Measurements from ENCODE around the gene NARF.
A peak's percentile ranks its signal among the peaks of the same experiment; 100 is the strongest.

The NARF gene

GRCh38 chr17:82527898-82528297 lies 69.4 kb downstream of the NARF start:
- H3K79me2 ChIP-seq (ENCODE audit: control insufficient read depth, insufficient read depth, low read length, poor library complexity), result peaks cover 43% of the 10 kb centered on the region
- no peak overlapping the region for H2AFZ ChIP-seq (ENCODE audit: insufficient read depth, low read length, poor library complexity)
- no peak overlapping the region for H4K8ac ChIP-seq (ENCODE audit: low read depth, low read length)
- H3K27me3 ChIP-seq (ENCODE audit: insufficient read depth, low read length), result no peaks in the 10 kb centered on the region
- peaks cover 8 to 16% of the 10 kb centered on the region in 2 experiments for H3K4me1 ChIP-seq (ENCODE audit: control insufficient read depth in 1 of 2, insufficient read depth in 2 of 2, low read length in 2 of 2)
- H3K27ac ChIP-seq (ENCODE audit: low read depth, low read length), result no peak overlapping the region
- DNase-seq, result no peak
- H3K4ac ChIP-seq (ENCODE audit: low read depth, low read length), result peak overlapping the region; percentile 98
- no peak overlapping the region for H3K14ac ChIP-seq (ENCODE audit: low read length)
- H3K79me1 ChIP-seq (ENCODE audit: low read length), result peaks cover 3% of the 10 kb centered on the region
- H3K9me3 ChIP-seq (ENCODE audit: insufficient read depth, low read depth, low read length), result no peaks in the 10 kb centered on the region
- no peak overlapping the region for H3K23ac ChIP-seq (ENCODE audit: low read length)
- no peak overlapping the region for H2BK5ac ChIP-seq (ENCODE audit: low read depth, low read length, poor library complexity)
- no peak overlapping the region for H3K9ac ChIP-seq (ENCODE audit: low read length)
- no peak overlapping the region for H3K4me3 ChIP-seq (ENCODE audit: low read depth, low read length)
- WGBS (ENCODE audit: extremely low coverage, insufficient coverage, insufficient read length), result no CpG with 5 or more reads among the region's 8 CpGs
- H2BK120ac ChIP-seq (ENCODE audit: insufficient read depth, low read length, poor library complexity), result no peak overlapping the region
- H2BK12ac ChIP-seq (ENCODE audit: low read length), result no peak overlapping the region
- no peak overlapping the region for H4K12ac ChIP-seq (ENCODE audit: low read depth, low read length)
- H2AK5ac ChIP-seq (ENCODE audit: low read length), result no peak overlapping the region
- no peaks in the 10 kb centered on the region for H3K36me3 ChIP-seq (ENCODE audit: control insufficient read depth in 1 of 2, insufficient read depth in 2 of 2, low read length in 2 of 2)
- H3K18ac ChIP-seq (ENCODE audit: low read length), result no peak overlapping the region
- H4K91ac ChIP-seq (ENCODE audit: low read depth, low read length), result no peak overlapping the region
- no peak overlapping the region for H3K4me2 ChIP-seq (ENCODE audit: low read length)

- Histone ChIP-seq H3K79me2 (ENCODE audit: control insufficient read depth, insufficient read depth, low read length, poor library complexity) (peaks cover 44% of the 10 kb centered on the region), H3K79me1 (ENCODE audit: low read length) (peaks cover 3% of the 10 kb centered on the region), H3K9me3 (ENCODE audit: insufficient read depth, low read depth, low read length) (no peaks in the 10 kb centered on the region), H3K27ac (ENCODE audit: low read depth, low read length) (peak overlapping the region; percentile 30), H2BK12ac (ENCODE audit: low read length) (no peak overlapping the region), H3K27me3 (ENCODE audit: insufficient read depth, low read length) (no peaks in the 10 kb centered on the region), H3K4ac (ENCODE audit: low read depth, low read length) (peak overlapping the region; percentile 43), H2AK5ac (ENCODE audit: low read length) (no peak overlapping the region), H3K23ac (ENCODE audit: low read length) (peak overlapping the region; percentile 96), H3K9ac (ENCODE audit: low read length) (no peak overlapping the region), H2AFZ (ENCODE audit: insufficient read depth, low read length, poor library complexity) (no peak overlapping the region), H3K18ac (ENCODE audit: low read length) (no peak overlapping the region), H3K4me1 (ENCODE audit: control insufficient read depth in 1 of 2, insufficient read depth in 2 of 2, low read length in 2 of 2) (peaks cover 8 to 17% of the 10 kb centered on the region in 2 experiments), H4K91ac (ENCODE audit: low read depth, low read length) (no peak overlapping the region), H3K4me3 (ENCODE audit: low read depth, low read length) (no peak overlapping the region), H3K4me2 (ENCODE audit: low read length) (no peak overlapping the region), H3K14ac (ENCODE audit: low read length) (peak overlapping the region; percentile 47), H3K36me3 (ENCODE audit: control insufficient read depth in 1 of 2, insufficient read depth in 2 of 2, low read length in 2 of 2) (no peaks in the 10 kb centered on the region), H2BK5ac (ENCODE audit: low read depth, low read length, poor library complexity) (no peak overlapping the region), H4K12ac (ENCODE audit: low read depth, low read length) (no peak overlapping the region), H4K8ac (ENCODE audit: low read depth, low read length) (no peak overlapping the region), H2BK120ac (ENCODE audit: insufficient read depth, low read length, poor library complexity) (no peak overlapping the region)
- DNase-seq, result peak; percentile 54 to 58
- WGBS (ENCODE audit: extremely low coverage, insufficient coverage, insufficient read length), result no CpG with 5 or more reads among the region's 17 CpGs
Measured at GRCh38 chr17:82528484-82529265, 70.1 kb downstream of the NARF start.

- Histone ChIP-seq H2AK5ac (ENCODE audit: low read length) (no peak overlapping the region), H3K9ac (ENCODE audit: low read length) (no peak overlapping the region), H3K4me2 (ENCODE audit: low read length) (no peak overlapping the region), H4K12ac (ENCODE audit: low read depth, low read length) (no peak overlapping the region), H3K9me3 (ENCODE audit: insufficient read depth, low read depth, low read length) (no peaks in the 10 kb centered on the region), H3K18ac (ENCODE audit: low read length) (no peak overlapping the region), H4K91ac (ENCODE audit: low read depth, low read length) (no peak overlapping the region), H4K8ac (ENCODE audit: low read depth, low read length) (no peak overlapping the region), H2BK120ac (ENCODE audit: insufficient read depth, low read length, poor library complexity) (no peak overlapping the region), H3K23ac (ENCODE audit: low read length) (no peak overlapping the region), H3K27ac (ENCODE audit: low read depth, low read length) (peak overlapping the region; percentile 30), H2BK5ac (ENCODE audit: low read depth, low read length, poor library complexity) (no peak overlapping the region), H2AFZ (ENCODE audit: insufficient read depth, low read length, poor library complexity) (no peak overlapping the region), H3K79me2 (ENCODE audit: control insufficient read depth, insufficient read depth, low read length, poor library complexity) (peaks cover 49% of the 10 kb centered on the region), H3K4ac (ENCODE audit: low read depth, low read length) (peak overlapping the region; percentile 72), H3K4me1 (ENCODE audit: control insufficient read depth in 1 of 2, insufficient read depth in 2 of 2, low read length in 2 of 2) (peaks cover 14 to 25% of the 10 kb centered on the region in 2 experiments), H3K4me3 (ENCODE audit: low read depth, low read length) (no peak overlapping the region), H3K14ac (ENCODE audit: low read length) (no peak overlapping the region), H3K27me3 (ENCODE audit: insufficient read depth, low read length) (no peaks in the 10 kb centered on the region), H3K36me3 (ENCODE audit: control insufficient read depth in 1 of 2, insufficient read depth in 2 of 2, low read length in 2 of 2) (no peaks in the 10 kb centered on the region), H2BK12ac (ENCODE audit: low read length) (no peak overlapping the region), H3K79me1 (ENCODE audit: low read length) (peaks cover 3% of the 10 kb centered on the region)
- WGBS (ENCODE audit: extremely low coverage, insufficient coverage, insufficient read length), result no CpG with 5 or more reads among the region's 9 CpGs
- no peak for DNase-seq
Measured at GRCh38 chr17:82529914-82530300, 71.4 kb downstream of the NARF start.

GRCh38 chr17:82531431-82531881 lies 72.9 kb downstream of the NARF start:
- H3K4me1 ChIP-seq (ENCODE audit: control insufficient read depth in 1 of 2, insufficient read depth in 2 of 2, low read length in 2 of 2), result peaks cover 22 to 29% of the 10 kb centered on the region in 2 experiments
- H3K9ac ChIP-seq (ENCODE audit: low read length), result no peak overlapping the region
- no peak overlapping the region for H2AFZ ChIP-seq (ENCODE audit: insufficient read depth, low read length, poor library complexity)
- no peaks in the 10 kb centered on the region for H3K27me3 ChIP-seq (ENCODE audit: insufficient read depth, low read length)
- no peak overlapping the region for H2BK120ac ChIP-seq (ENCODE audit: insufficient read depth, low read length, poor library complexity)
- no peak overlapping the region for H3K18ac ChIP-seq (ENCODE audit: low read length)
- no peak overlapping the region for H2BK5ac ChIP-seq (ENCODE audit: low read depth, low read length, poor library complexity)
- peaks cover 4% of the 10 kb centered on the region for H3K79me1 ChIP-seq (ENCODE audit: low read length)
- H2BK12ac ChIP-seq (ENCODE audit: low read length), result no peak overlapping the region
- H3K27ac ChIP-seq (ENCODE audit: low read depth, low read length), result no peak overlapping the region
- H3K79me2 ChIP-seq (ENCODE audit: control insufficient read depth, insufficient read depth, low read length, poor library complexity), result peaks cover 47% of the 10 kb centered on the region
- peak overlapping the region; percentile 92 for H3K4ac ChIP-seq (ENCODE audit: low read depth, low read length)
- H4K91ac ChIP-seq (ENCODE audit: low read depth, low read length), result no peak overlapping the region
- DNase-seq, result peak; percentile 37 to 55
- no peak overlapping the region for H2AK5ac ChIP-seq (ENCODE audit: low read length)
- no peak overlapping the region for H3K4me3 ChIP-seq (ENCODE audit: low read depth, low read length)
- H3K23ac ChIP-seq (ENCODE audit: low read length), result no peak overlapping the region
- no peak overlapping the region for H4K12ac ChIP-seq (ENCODE audit: low read depth, low read length)
- H3K36me3 ChIP-seq (ENCODE audit: control insufficient read depth in 1 of 2, insufficient read depth in 2 of 2, low read length in 2 of 2), result no peaks in the 10 kb centered on the region
- no peaks in the 10 kb centered on the region for H3K9me3 ChIP-seq (ENCODE audit: insufficient read depth, low read depth, low read length)
- no peak overlapping the region for H4K8ac ChIP-seq (ENCODE audit: low read depth, low read length)
- H3K4me2 ChIP-seq (ENCODE audit: low read length), result no peak overlapping the region
- H3K14ac ChIP-seq (ENCODE audit: low read length), result no peak overlapping the region
- no CpG with 5 or more reads among the region's 7 CpGs for WGBS (ENCODE audit: extremely low coverage, insufficient coverage, insufficient read length)

All from trophoblast cell (in vitro differentiated cells and primary cell).